Mesendoderm (in vitro differentiated cells): ENCODE results near the gene FIGNL1.

Experiments used
- DNase-seq: peaks from one replicate; pipeline ENCODE4 v3.0.0; 2013
- H2AK5ac ChIP-seq: 2 replicates; pipeline ENCODE4 v1.6.1; 2013; ENCODE audit warnings: low read length, inconsistent platforms
- H2BK120ac ChIP-seq: 2 replicates; pipeline ENCODE4 v1.6.1; 2013; ENCODE audit warnings: low read depth, mild to moderate bottlenecking, low read length, moderate library complexity, mixed read lengths
- H2BK15ac ChIP-seq: replicated peaks from 2 replicates; pipeline ENCODE4 v1.6.1; 2013; ENCODE audit warnings: low read depth, mild to moderate bottlenecking, moderate library complexity
- H2BK5ac ChIP-seq: 2 replicates; pipeline ENCODE4 v1.6.1; 2013; ENCODE audit warnings: low read length, inconsistent platforms
- H3K18ac ChIP-seq: 2 replicates; pipeline ENCODE4 v1.6.1; 2013; ENCODE audit warnings: mild to moderate bottlenecking, low read length, mixed read lengths
- H3K23ac ChIP-seq: one replicate; pipeline ENCODE4 v1.6.1; 2013; ENCODE audit warnings: low read length
- H3K27ac ChIP-seq: 2 replicates; pipeline ENCODE4 v1.5.1; 2013; ENCODE audit warnings: low read depth, mild to moderate bottlenecking, inconsistent platforms, low read length, moderate library complexity
- H3K27me3 ChIP-seq: 2 replicates; pipeline ENCODE4 v1.6.1; 2013; ENCODE audit warnings: low read length, control low read depth, mild to moderate bottlenecking, inconsistent platforms; ENCODE audit not compliant: insufficient read depth, poor library complexity
- H3K36me3 ChIP-seq: 2 replicates; pipeline ENCODE4 v1.6.1; 2013; ENCODE audit warnings: low read length, inconsistent platforms; ENCODE audit not compliant: control insufficient read depth, insufficient read depth
- H3K4ac ChIP-seq: one replicate; pipeline ENCODE4 v1.6.1; 2013; ENCODE audit warnings: low read depth, mild to moderate bottlenecking, low read length, moderate library complexity
- H3K4me1 ChIP-seq: 2 replicates; pipeline ENCODE4 v1.6.1; 2013; ENCODE audit warnings: low read depth, low read length, inconsistent platforms; ENCODE audit not compliant: control insufficient read depth
- H3K4me2 ChIP-seq: 2 replicates; pipeline ENCODE4 v1.6.1; 2013; ENCODE audit warnings: low read length
- H3K4me3 ChIP-seq: 2 replicates; pipeline ENCODE4 v1.5.1; 2013; ENCODE audit warnings: mild to moderate bottlenecking, low read length
- H3K56ac ChIP-seq: one replicate; pipeline ENCODE4 v1.6.1; 2013; ENCODE audit warnings: low read length
- H3K79me1 ChIP-seq: 2 replicates; pipeline ENCODE4 v1.6.1; 2013; ENCODE audit warnings: low read length, inconsistent platforms
- H3K79me2 ChIP-seq: 2 replicates; pipeline ENCODE4 v1.6.1; 2013; ENCODE audit warnings: mild to moderate bottlenecking, low read length; ENCODE audit not compliant: control insufficient read depth, insufficient read depth
- H3K9ac ChIP-seq: 2 replicates; pipeline ENCODE4 v1.6.1; 2013; ENCODE audit warnings: low read length, inconsistent platforms
- H4K5ac ChIP-seq: one replicate; pipeline ENCODE4 v1.6.1; 2013; ENCODE audit warnings: low read length
- H4K8ac ChIP-seq: one replicate; pipeline ENCODE4 v1.6.1; 2013; ENCODE audit warnings: low read depth, mild to moderate bottlenecking, control low read depth, low read length, moderate library complexity
- WGBS: extraction: QIAGEN DNeasy Blood & Tissue Kit; methylation state at CpG from one replicate; pipeline ENCODE4 v1.1.7; 2013; ENCODE audit warnings: low lambda C conversion rate, missing lambda C conversion rate; ENCODE audit not compliant: insufficient coverage; ENCODE audit errors: extremely low coverage; 5-methylcytosine and 5-hydroxymethylcytosine counted together

Gene FIGNL1

DNA sequence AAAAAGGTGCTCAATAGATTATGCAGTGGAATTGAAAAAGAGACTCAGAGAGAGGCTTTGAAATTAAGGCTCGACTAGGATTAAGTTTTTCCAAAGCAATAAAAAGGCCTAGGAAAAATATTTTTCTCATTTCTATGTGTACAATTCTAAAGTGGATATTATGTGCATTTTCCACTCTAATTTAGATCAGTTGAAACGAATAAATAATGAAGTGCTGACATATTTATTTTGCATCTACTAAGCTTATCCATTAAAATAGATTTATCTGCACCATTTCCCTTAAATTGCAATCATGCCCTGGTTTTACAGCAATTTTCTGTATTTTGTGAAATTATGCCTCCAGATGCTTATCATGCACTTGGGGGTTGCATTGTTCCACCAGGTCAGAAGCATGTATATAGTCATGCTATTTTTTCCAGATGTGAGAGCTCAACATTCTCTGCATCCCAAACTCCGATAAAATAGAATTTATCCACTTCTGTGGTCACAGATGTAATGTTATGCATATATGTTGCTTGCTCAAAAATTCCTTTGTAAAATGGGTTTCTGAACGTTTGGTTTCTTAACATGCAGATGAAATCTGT lies 18.3 kb downstream of the FIGNL1 start:
- H3K27ac ChIP-seq, result no peak overlapping the region
- no peak overlapping the region for H3K23ac ChIP-seq
- H2BK15ac ChIP-seq, result no peak overlapping the region
- H3K4me3 ChIP-seq, result no peak overlapping the region
- H3K56ac ChIP-seq, result no peak overlapping the region
- H3K27me3 ChIP-seq, result no peaks in the 10 kb centered on the region
- no peak overlapping the region for H3K4ac ChIP-seq
- H3K79me2 ChIP-seq, result no peaks in the 10 kb centered on the region
- whole genome bisulfite sequencing, result no CpG with 5 or more reads among the region's 4 CpGs
- H2AK5ac ChIP-seq, result no peak overlapping the region
- DNase-seq, result no peak
- peaks cover under 1% of the 10 kb centered on the region for H3K36me3 ChIP-seq
- no peak overlapping the region for H4K5ac ChIP-seq
- no peaks in the 10 kb centered on the region for H3K4me1 ChIP-seq
- H3K79me1 ChIP-seq, result no peaks in the 10 kb centered on the region
- no peak overlapping the region for H2BK5ac ChIP-seq
- no peak overlapping the region for H3K9ac ChIP-seq
- no peak overlapping the region for H3K18ac ChIP-seq
- H2BK120ac ChIP-seq, result no peak overlapping the region
- H3K4me2 ChIP-seq, result no peak overlapping the region
- H4K8ac ChIP-seq, result no peak overlapping the region

GRCh38 chr7:50431316-50431715 lies 18.8 kb downstream of the FIGNL1 start:
- Histone ChIP-seq H3K4me2 (no peak overlapping the region), H3K36me3 (no peaks in the 10 kb centered on the region), H2BK15ac (no peak overlapping the region), H3K9ac (no peak overlapping the region), H3K4me1 (no peaks in the 10 kb centered on the region), H3K23ac (no peak overlapping the region), H4K8ac (no peak overlapping the region), H3K79me1 (no peaks in the 10 kb centered on the region), H4K5ac (no peak overlapping the region), H3K27ac (no peak overlapping the region), H3K4me3 (no peak overlapping the region), H3K18ac (no peak overlapping the region), H3K4ac (no peak overlapping the region), H2AK5ac (no peak overlapping the region), H3K56ac (no peak overlapping the region), H2BK5ac (no peak overlapping the region), H2BK120ac (no peak overlapping the region), H3K27me3 (no peaks in the 10 kb centered on the region), H3K79me2 (no peaks in the 10 kb centered on the region)
- WGBS, result no CpG with 5 or more reads among the region's 2 CpGs
- no peak for DNase-seq

GRCh38 chr7:50428911-50429310 lies 21.2 kb downstream of the FIGNL1 start:
- Histone ChIP-seq H3K4me3 (no peak overlapping the region), H3K27me3 (no peaks in the 10 kb centered on the region), H4K8ac (no peak overlapping the region), H3K23ac (no peak overlapping the region), H3K4ac (no peak overlapping the region), H3K4me2 (no peak overlapping the region), H3K9ac (no peak overlapping the region), H2BK120ac (no peak overlapping the region), H2BK5ac (no peak overlapping the region), H2AK5ac (no peak overlapping the region), H3K56ac (no peak overlapping the region), H2BK15ac (no peak overlapping the region), H4K5ac (no peak overlapping the region), H3K79me1 (no peaks in the 10 kb centered on the region), H3K79me2 (no peaks in the 10 kb centered on the region), H3K4me1 (no peaks in the 10 kb centered on the region), H3K36me3 (no peaks in the 10 kb centered on the region), H3K27ac (no peak overlapping the region), H3K18ac (no peak overlapping the region)
- WGBS, result no CpG with 5 or more reads among the region's 3 CpGs
- no peak for DNase-seq

DNA sequence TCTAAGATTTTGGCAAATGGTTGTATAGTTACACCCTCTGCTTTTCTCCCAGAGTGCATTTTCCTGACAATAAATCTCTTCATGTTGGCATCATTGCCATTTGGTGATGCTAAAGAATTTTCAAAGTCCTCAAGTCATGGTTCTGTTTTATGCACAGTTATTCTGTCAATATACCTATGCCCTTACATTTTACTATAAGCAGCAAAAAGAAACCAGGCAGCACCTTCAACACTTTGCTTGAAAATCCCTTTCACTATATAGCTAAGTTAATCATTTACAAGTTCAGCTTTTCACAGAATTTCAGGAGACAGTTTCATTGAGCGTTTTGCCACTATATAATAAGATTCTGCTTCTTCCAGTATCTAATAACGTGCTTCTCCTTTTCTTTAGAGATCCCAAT lies 22.6 kb downstream of the FIGNL1 start:
- H3K4me3 ChIP-seq, result no peak overlapping the region
- H2AK5ac ChIP-seq, result no peak overlapping the region
- H3K36me3 ChIP-seq, result no peaks in the 10 kb centered on the region
- H3K27me3 ChIP-seq, result no peaks in the 10 kb centered on the region
- H2BK5ac ChIP-seq, result no peak overlapping the region
- H3K27ac ChIP-seq, result no peak overlapping the region
- H3K4me2 ChIP-seq, result no peak overlapping the region
- DNase-seq, result no peak
- no peak overlapping the region for H2BK15ac ChIP-seq
- WGBS, result no CpG with 5 or more reads among the region's 2 CpGs
- no peak overlapping the region for H3K18ac ChIP-seq
- H2BK120ac ChIP-seq, result no peak overlapping the region
- H3K79me2 ChIP-seq, result no peaks in the 10 kb centered on the region
- H4K8ac ChIP-seq, result no peak overlapping the region
- no peak overlapping the region for H3K56ac ChIP-seq
- no peak overlapping the region for H3K4ac ChIP-seq
- no peak overlapping the region for H3K9ac ChIP-seq
- H3K23ac ChIP-seq, result no peak overlapping the region
- H3K79me1 ChIP-seq, result no peaks in the 10 kb centered on the region
- no peaks in the 10 kb centered on the region for H3K4me1 ChIP-seq
- no peak overlapping the region for H4K5ac ChIP-seq

GRCh38 chr7:50426280-50427045 lies 23.7 kb downstream of the FIGNL1 start:
- H2BK120ac ChIP-seq, result no peak overlapping the region
- H3K4me2 ChIP-seq, result no peak overlapping the region
- no peaks in the 10 kb centered on the region for H3K79me2 ChIP-seq
- no peak overlapping the region for H4K8ac ChIP-seq
- H3K27ac ChIP-seq, result no peak overlapping the region
- no peak overlapping the region for H3K18ac ChIP-seq
- no peak overlapping the region for H3K23ac ChIP-seq
- no peak overlapping the region for H3K4me3 ChIP-seq
- H4K5ac ChIP-seq, result no peak overlapping the region
- no peak overlapping the region for H2AK5ac ChIP-seq
- no peak overlapping the region for H3K4ac ChIP-seq
- no peaks in the 10 kb centered on the region for H3K27me3 ChIP-seq
- no peaks in the 10 kb centered on the region for H3K4me1 ChIP-seq
- H2BK5ac ChIP-seq, result no peak overlapping the region
- H3K79me1 ChIP-seq, result no peaks in the 10 kb centered on the region
- WGBS, result no CpG with 5 or more reads among the region's 5 CpGs
- no peak for DNase-seq
- no peaks in the 10 kb centered on the region for H3K36me3 ChIP-seq
- no peak overlapping the region for H3K9ac ChIP-seq
- H3K56ac ChIP-seq, result no peak overlapping the region
- H2BK15ac ChIP-seq, result no peak overlapping the region

DNA sequence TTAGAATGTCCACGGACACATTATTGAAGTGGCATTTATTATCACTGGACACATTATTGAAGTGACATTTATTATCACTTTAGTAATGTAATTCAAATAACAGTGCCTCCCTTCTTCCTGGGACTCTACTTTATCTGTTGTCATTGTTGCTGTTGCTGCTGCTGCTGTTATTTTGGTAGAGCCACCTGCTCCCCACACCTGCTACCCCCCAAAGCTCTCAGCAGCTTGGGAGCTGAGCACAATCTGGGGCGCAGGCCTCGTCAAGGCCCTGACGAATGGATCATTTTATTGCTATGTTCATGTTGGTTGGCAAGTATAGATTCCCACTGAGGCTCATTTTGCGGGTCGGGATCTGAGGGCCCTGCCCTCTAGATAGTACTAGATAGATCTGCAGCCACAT lies 24.8 kb downstream of the FIGNL1 start:
- no peak overlapping the region for H2BK5ac ChIP-seq
- DNase-seq, result no peak
- no peaks in the 10 kb centered on the region for H3K79me1 ChIP-seq
- no CpG with 5 or more reads among the region's 6 CpGs for WGBS
- no peaks in the 10 kb centered on the region for H3K4me1 ChIP-seq
- no peak overlapping the region for H2BK120ac ChIP-seq
- H3K9ac ChIP-seq, result no peak overlapping the region
- no peak overlapping the region for H3K4ac ChIP-seq
- no peak overlapping the region for H3K23ac ChIP-seq
- H3K36me3 ChIP-seq, result no peaks in the 10 kb centered on the region
- H3K56ac ChIP-seq, result no peak overlapping the region
- no peak overlapping the region for H2AK5ac ChIP-seq
- H4K8ac ChIP-seq, result no peak overlapping the region
- H3K18ac ChIP-seq, result no peak overlapping the region
- no peak overlapping the region for H3K4me3 ChIP-seq
- no peak overlapping the region for H3K27ac ChIP-seq
- H3K27me3 ChIP-seq, result no peaks in the 10 kb centered on the region
- no peak overlapping the region for H4K5ac ChIP-seq
- H3K4me2 ChIP-seq, result no peak overlapping the region
- no peak overlapping the region for H2BK15ac ChIP-seq
- no peaks in the 10 kb centered on the region for H3K79me2 ChIP-seq
